ENCODE measurements around the gene CBARP. TPM values are rescaled to one million over a fixed set of nuclear protein-coding genes. Genes with fewer than 3 reads are reported as not detected.

Gene CBARP
- total and polyA plus RNA-seq, 2 of the 13 experiments (the other 11 are each of a cell fraction or from before 2014, with no cell fraction given), result 1.2 to 1.4 TPM

DNA sequence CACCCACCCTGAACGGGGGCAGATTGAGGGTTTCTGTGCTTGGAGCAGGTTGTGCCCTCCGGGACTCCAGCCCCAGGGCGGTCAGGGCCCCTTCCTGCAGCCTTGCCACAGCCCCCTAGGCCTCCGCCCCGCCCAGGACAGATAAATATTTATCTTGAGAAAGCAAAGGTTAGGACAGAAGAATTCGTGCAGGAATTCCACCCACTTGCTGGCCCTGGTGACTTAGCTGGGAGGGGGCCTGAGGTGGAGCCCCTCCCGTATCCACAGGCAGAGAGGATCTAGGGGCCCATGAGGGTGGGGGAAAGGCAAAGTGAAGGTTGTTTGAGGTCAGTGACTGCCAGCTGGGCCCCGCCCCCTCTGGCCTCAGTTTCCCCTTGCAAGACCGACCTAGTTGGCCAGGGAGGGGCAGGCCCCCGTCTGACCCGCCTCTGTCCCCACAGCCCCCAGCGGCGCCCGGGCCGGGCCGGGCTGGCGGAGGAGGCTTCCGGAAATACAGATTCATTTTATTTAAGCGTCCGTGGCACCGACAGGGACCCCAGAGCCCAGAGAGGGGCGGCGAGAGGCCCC, 15.8 kb upstream of the CBARP start (continued):
- TF ChIP-seq, protein P1, sequence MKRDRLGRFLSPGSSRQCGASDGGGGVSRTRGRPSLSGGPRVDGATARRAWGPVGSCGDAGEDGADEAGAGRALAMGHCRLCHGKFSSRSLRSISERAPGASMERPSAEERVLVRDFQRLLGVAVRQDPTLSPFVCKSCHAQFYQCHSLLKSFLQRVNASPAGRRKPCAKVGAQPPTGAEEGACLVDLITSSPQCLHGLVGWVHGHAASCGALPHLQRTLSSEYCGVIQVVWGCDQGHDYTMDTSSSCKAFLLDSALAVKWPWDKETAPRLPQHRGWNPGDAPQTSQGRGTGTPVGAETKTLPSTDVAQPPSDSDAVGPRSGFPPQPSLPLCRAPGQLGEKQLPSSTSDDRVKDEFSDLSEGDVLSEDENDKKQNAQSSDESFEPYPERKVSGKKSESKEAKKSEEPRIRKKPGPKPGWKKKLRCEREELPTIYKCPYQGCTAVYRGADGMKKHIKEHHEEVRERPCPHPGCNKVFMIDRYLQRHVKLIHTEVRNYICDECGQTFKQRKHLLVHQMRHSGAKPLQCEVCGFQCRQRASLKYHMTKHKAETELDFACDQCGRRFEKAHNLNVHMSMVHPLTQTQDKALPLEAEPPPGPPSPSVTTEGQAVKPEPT (CRISPR knock-in tag; IDR thresholded peaks at IDR 0.05; ENCODE audit: low read depth), result no peak
- TF ChIP-seq ZNF761 (CRISPR knock-in tag; conservative IDR thresholded peaks at IDR 0.05) (no peak), PITX1 (CRISPR knock-in tag; IDR thresholded peaks at IDR 0.05) (peak; percentile 78; the same call in 1 of the 2 replicates), BCL6 (CRISPR knock-in tag; IDR thresholded peaks at IDR 0.05) (peak; percentile 93), ARHGAP35 (CRISPR knock-in tag; IDR thresholded peaks at IDR 0.05; ENCODE audit: borderline replicate concordance) (no peak), MXI1 (IDR thresholded peaks at IDR 0.05; ENCODE audit: borderline replicate concordance, low read depth, low read length) (peak; percentile 47; the same call in 1 of the 3 replicates), JARID2 (CRISPR knock-in tag; IDR thresholded peaks at IDR 0.05; ENCODE audit: insufficient replicate concordance) (peak; percentile 38), FOXM1 (CRISPR knock-in tag; IDR thresholded peaks at IDR 0.05) (no peak), SNRNP70 (IDR thresholded peaks at IDR 0.05; ENCODE audit: low read depth, low read length) (no peak), KDM4B (CRISPR knock-in tag; IDR thresholded peaks at IDR 0.05) (peak; percentile 20; the same call in 1 of the 2 replicates), ZNF75D (CRISPR knock-in tag; IDR thresholded peaks at IDR 0.05; ENCODE audit: borderline replicate concordance) (no peak), ZNF547 (CRISPR knock-in tag; IDR thresholded peaks at IDR 0.05) (0 out of 2 replicates have a peak, but pooled peaks have one; percentile 27), NR2F1 (CRISPR knock-in tag; IDR thresholded peaks at IDR 0.05) (peak; percentile 54 to 74; a peak in 1 of 4 replicates), ZNF780A (CRISPR knock-in tag; IDR thresholded peaks at IDR 0.05) (no peak), ZNF816 (CRISPR knock-in tag; IDR thresholded peaks at IDR 0.05; ENCODE audit: borderline replicate concordance) (peak; percentile 28; the same call in 1 of the 2 replicates), MYNN (CRISPR knock-in tag; IDR thresholded peaks at IDR 0.05; ENCODE audit: low read depth) (no peak)
- TF ChIP-seq, protein P2, sequence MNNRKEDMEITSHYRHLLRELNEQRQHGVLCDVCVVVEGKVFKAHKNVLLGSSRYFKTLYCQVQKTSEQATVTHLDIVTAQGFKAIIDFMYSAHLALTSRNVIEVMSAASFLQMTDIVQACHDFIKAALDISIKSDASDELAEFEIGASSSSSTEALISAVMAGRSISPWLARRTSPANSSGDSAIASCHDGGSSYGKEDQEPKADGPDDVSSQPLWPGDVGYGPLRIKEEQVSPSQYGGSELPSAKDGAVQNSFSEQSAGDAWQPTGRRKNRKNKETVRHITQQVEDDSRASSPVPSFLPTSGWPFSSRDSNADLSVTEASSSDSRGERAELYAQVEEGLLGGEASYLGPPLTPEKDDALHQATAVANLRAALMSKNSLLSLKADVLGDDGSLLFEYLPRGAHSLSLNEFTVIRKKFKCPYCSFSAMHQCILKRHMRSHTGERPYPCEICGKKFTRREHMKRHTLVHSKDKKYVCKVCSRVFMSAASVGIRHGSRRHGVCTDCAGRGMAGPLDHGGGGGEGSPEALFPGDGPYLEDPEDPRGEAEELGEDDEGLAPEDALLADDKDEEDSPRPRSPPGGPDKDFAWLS (CRISPR knock-in tag; IDR thresholded peaks at IDR 0.05; ENCODE audit: borderline replicate concordance), result no peak
- TF ChIP-seq, protein P3, sequence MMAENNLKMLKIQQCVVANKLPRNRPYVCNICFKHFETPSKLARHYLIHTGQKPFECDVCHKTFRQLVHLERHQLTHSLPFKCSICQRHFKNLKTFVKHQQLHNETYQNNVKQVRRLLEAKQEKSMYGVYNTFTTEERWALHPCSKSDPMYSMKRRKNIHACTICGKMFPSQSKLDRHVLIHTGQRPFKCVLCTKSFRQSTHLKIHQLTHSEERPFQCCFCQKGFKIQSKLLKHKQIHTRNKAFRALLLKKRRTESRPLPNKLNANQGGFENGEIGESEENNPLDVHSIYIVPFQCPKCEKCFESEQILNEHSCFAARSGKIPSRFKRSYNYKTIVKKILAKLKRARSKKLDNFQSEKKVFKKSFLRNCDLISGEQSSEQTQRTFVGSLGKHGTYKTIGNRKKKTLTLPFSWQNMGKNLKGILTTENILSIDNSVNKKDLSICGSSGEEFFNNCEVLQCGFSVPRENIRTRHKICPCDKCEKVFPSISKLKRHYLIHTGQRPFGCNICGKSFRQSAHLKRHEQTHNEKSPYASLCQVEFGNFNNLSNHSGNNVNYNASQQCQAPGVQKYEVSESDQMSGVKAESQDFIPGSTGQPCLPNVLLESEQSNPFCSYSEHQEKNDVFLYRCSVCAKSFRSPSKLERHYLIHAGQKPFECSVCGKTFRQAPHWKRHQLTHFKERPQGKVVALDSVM (CRISPR knock-in tag; IDR thresholded peaks at IDR 0.05), result no peak
- TF ChIP-seq, protein P4, sequence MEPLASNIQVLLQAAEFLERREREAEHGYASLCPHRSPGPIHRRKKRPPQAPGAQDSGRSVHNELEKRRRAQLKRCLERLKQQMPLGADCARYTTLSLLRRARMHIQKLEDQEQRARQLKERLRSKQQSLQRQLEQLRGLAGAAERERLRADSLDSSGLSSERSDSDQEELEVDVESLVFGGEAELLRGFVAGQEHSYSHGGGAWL (CRISPR knock-in tag; IDR thresholded peaks at IDR 0.05), result no peak
- TF ChIP-seq, protein P5, sequence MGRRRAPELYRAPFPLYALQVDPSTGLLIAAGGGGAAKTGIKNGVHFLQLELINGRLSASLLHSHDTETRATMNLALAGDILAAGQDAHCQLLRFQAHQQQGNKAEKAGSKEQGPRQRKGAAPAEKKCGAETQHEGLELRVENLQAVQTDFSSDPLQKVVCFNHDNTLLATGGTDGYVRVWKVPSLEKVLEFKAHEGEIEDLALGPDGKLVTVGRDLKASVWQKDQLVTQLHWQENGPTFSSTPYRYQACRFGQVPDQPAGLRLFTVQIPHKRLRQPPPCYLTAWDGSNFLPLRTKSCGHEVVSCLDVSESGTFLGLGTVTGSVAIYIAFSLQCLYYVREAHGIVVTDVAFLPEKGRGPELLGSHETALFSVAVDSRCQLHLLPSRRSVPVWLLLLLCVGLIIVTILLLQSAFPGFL (CRISPR knock-in tag; IDR thresholded peaks at IDR 0.05), result no peak
- TF ChIP-seq, protein P6, sequence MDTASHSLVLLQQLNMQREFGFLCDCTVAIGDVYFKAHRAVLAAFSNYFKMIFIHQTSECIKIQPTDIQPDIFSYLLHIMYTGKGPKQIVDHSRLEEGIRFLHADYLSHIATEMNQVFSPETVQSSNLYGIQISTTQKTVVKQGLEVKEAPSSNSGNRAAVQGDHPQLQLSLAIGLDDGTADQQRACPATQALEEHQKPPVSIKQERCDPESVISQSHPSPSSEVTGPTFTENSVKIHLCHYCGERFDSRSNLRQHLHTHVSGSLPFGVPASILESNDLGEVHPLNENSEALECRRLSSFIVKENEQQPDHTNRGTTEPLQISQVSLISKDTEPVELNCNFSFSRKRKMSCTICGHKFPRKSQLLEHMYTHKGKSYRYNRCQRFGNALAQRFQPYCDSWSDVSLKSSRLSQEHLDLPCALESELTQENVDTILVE (CRISPR knock-in tag; IDR thresholded peaks at IDR 0.05), result 0 out of 2 replicates have a peak, but pooled peaks have one; percentile 18
